Kidney (tissue), 22 donors: ENCODE measurements around the gene MYOM3. TPM values are rescaled to one million over a fixed set of nuclear protein-coding genes. Genes with fewer than 3 reads are reported as not detected.
A peak's percentile ranks its signal among the peaks of the same experiment; 100 is the strongest.

Source experiments
- DNase-seq, 5 donors: peaks; one replicate each; pipeline ENCODE4 v3.0.0-alpha.2; 2013 to 2020
- FAIRE-seq: peaks from 2 replicates; lab custom pipeline; 2012; peaks lifted over from hg19 to GRCh38; lab: Jason Lieb, UNC
- H3K27ac ChIP-seq, 2 donors: one replicate each; pipeline ENCODE4 v1.7.0; 2013; ENCODE audit warnings: low read depth in 2 of 2, low read length in 2 of 2, inconsistent platforms in 1 of 2
- H3K27me3 ChIP-seq: one replicate; pipeline ENCODE4 v1.7.1; 2013; ENCODE audit warnings: low read length, inconsistent platforms; ENCODE audit not compliant: control insufficient read depth, insufficient read depth
- H3K36me3 ChIP-seq, 3 donors: one replicate each; pipeline versions ENCODE4 v1.7.0 to v1.7.1; 2013; ENCODE audit warnings: low read length in 3 of 3, control low read depth in 1 of 3, inconsistent platforms in 1 of 3; ENCODE audit not compliant: insufficient read depth in 3 of 3, control insufficient read depth in 2 of 3
- H3K4me1 ChIP-seq, 3 donors: one replicate each; pipeline versions ENCODE4 v1.7.0 to v1.7.1; 2013; ENCODE audit warnings: low read length in 3 of 3, inconsistent platforms in 1 of 3, low read depth in 1 of 3; ENCODE audit not compliant: control insufficient read depth in 2 of 3, insufficient read depth in 2 of 3
- H3K4me3 ChIP-seq, 3 donors: one replicate each; pipeline versions ENCODE4 v1.7.0 to v1.8.1; 2013; ENCODE audit warnings: low read length in 3 of 3, control low read depth in 1 of 3, inconsistent platforms in 1 of 3
- H3K9ac ChIP-seq, 3 donors: one replicate each; pipeline versions ENCODE4 v1.7.0 to v1.7.1; 2013; ENCODE audit warnings: low read length in 3 of 3, control low read depth in 1 of 3, inconsistent platforms in 1 of 3
- H3K9me3 ChIP-seq, 3 donors: one replicate each; pipeline versions ENCODE4 v1.7.0 to v1.7.1; 2013; ENCODE audit warnings: low read length in 3 of 3, control low read depth in 1 of 3, inconsistent platforms in 1 of 3; ENCODE audit not compliant: control insufficient read depth in 2 of 3, insufficient read depth in 1 of 3
- intact Hi-C: fragments of 100-400 bp; cut with DNase I; formaldehyde crosslinking; loops from one replicate; pipeline ENCODE4 v1.11.1; 2022
- long read RNA-seq, 10 donors: library from polyadenylated mRNA in 1 of 10; unstranded in 1 of 10; transcript quantifications; one replicate each; pipeline ENCODE4 v2.0.0 and lab custom pipeline, GENCODE V29; 2021 to 2026
- polyA plus RNA-seq: library from polyadenylated mRNA; stranded (reverse); fragments of 350-450 nt; fragmentation: Illumina TruSeq; extraction: RNeasy Lipid Tissue Mini Kit (QIAGEN cat#74804); gene quantifications from one replicate; pipeline ENCODE4 v1.2.3, GENCODE V29; 2014; ENCODE audit warnings: low read depth, low replicate concordance; ENCODE audit not compliant: insufficient read depth
- total RNA-seq: library from RNA; stranded (reverse); fragmentation: NEBNext Ultra II Directional; extraction: Animal tissue kit (Norgen Biotek cat#: 25700); gene quantifications from one replicate; pipeline ENCODE4 v1.2.1, GENCODE V29; 2021
- TF ChIP-seq, protein P1 (sequence below): IDR thresholded peaks from 3 replicates; pipeline ENCODE4 v1.5.1; 2012; ENCODE audit warnings: mild to moderate bottlenecking, moderate library complexity, borderline replicate concordance; ENCODE audit not compliant: insufficient read depth; ENCODE audit errors: extremely low read depth
- donor health status: control.
- donor health status: control.
- donor health status: control.
- donor health status: control.
- donor health status: control.
- donor health status: DM: yes; HTN: yes; CAD: no.
- donor health status: Normal renal cell carcinoma (clear cell type).

The MYOM3 gene
- total RNA-seq (13.5 TPM), polyA plus RNA-seq (20.5 TPM)
- long read RNA-seq, donor 1: 0 reads
- long read RNA-seq, donor 2: 0 reads
- long read RNA-seq, donor 3, full-length matches to known transcripts: 1 of 1 reads
- long read RNA-seq, donor 3, partial matches to known transcripts: 0 of 1 reads
- long read RNA-seq, donor 3, other reads (novel, unspliced or antisense): 0 of 1 reads
- long read RNA-seq, donor 4: 0 reads
- long read RNA-seq, donor 5: 0 reads
- long read RNA-seq, donor 6: 0 reads
- long read RNA-seq, donor 7, partial matches to known transcripts: 16 of 17 reads
- long read RNA-seq, donor 7, other reads (novel, unspliced or antisense): 1 of 17 reads
- long read RNA-seq, donor 8: 0 reads
- long read RNA-seq, donor 9: 0 reads
- long read RNA-seq, donor 10: 0 reads

DNA sequence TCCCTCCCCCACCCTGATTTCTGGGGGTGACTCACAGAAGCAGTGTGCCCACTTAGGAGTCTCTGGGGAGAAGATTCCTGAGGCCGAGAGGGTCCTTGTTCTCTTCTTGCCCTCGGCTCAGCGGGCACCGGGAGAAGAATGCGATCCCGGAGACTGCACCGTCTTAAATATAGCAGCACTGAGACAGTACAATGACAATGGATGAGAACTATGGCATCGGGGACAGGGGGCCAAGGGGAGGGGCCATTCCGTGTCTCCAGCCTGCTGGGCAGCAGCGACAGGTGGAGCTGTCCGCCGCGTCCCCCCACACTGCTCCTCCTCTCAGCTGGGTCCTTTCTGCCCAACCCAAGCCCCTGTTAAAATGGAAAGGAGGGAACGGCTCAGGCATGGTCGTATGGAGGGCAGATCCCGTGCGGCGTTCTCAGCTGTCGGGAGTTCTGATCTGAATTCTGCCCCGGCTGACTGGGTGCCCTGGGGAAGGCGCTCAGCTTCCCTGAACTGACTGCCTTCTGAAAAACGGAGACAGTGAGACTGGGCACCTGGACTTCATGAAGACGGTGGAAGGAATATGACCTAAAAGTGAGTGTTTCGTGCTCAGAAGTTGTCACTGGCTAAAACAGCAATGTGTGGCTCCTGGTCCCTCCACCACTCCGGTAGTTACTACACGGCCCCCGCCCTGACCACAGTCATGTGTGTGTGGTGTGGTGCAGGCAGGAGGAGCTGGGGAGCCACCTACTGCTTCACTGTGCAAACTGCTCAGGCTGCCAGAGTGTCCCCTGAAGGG lies at the start of gene MYOM3:
Gene MYOM3, minus strand, starts transcription at position 140 of the 784 bp plus-strand sequence. CDS start 3,499 bp downstream, outside the sequence.
- Histone ChIP-seq H3K4me3 (peak within 1 kb of the TSS; percentile 50 to 70 (median 51)), H3K27me3 (no peaks in the 10 kb centered on the region), H3K9me3 (no peaks in the 10 kb centered on the region), H3K9ac (peak within 1 kb of the TSS in 1 of 3 donors; percentile 65), H3K36me3 (no peaks in the 10 kb centered on the region), H3K27ac (peak within 1 kb of the TSS in 1 of 2 donors; percentile 23), H3K4me1 (peaks cover 0 to 3% (median 0%) of the 10 kb centered on the region in 3 donors)
- TF ChIP-seq, protein P1, sequence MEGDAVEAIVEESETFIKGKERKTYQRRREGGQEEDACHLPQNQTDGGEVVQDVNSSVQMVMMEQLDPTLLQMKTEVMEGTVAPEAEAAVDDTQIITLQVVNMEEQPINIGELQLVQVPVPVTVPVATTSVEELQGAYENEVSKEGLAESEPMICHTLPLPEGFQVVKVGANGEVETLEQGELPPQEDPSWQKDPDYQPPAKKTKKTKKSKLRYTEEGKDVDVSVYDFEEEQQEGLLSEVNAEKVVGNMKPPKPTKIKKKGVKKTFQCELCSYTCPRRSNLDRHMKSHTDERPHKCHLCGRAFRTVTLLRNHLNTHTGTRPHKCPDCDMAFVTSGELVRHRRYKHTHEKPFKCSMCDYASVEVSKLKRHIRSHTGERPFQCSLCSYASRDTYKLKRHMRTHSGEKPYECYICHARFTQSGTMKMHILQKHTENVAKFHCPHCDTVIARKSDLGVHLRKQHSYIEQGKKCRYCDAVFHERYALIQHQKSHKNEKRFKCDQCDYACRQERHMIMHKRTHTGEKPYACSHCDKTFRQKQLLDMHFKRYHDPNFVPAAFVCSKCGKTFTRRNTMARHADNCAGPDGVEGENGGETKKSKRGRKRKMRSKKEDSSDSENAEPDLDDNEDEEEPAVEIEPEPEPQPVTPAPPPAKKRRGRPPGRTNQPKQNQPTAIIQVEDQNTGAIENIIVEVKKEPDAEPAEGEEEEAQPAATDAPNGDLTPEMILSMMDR: peak; percentile 65
- FAIRE-seq (no peak), DNase-seq (peak in 4 of 5 donors; percentile 81 to 85 (median 84))
- intact Hi-C loops: no loop called here

DNA sequence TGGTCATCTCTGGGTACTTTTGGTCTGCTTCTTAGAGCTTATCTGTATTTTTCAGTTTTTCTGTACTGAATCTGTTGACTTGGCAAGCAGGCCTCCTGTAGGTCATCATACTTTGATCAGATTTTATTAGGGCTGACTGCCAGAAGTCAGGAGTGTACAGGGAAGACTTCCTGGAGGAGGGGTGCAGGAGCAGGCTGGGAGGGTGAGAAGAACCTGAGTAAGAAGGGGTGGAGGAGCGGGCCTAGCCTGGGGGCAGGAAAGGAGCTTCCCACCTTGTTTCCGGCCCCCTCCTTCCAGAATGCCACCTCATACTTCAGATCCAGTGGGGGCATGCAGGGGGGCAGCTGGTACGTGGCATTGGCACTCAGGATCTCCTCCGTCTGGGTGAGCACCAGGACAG lies 49.3 kb upstream of the MYOM3 start:
- Histone ChIP-seq H3K4me1 (peaks cover 0 to 4% (median 0%) of the 10 kb centered on the region in 3 donors), H3K9me3 (no peaks in the 10 kb centered on the region), H3K27me3 (no peaks in the 10 kb centered on the region), H3K36me3 (peaks cover 0 to 5% (median 0%) of the 10 kb centered on the region in 3 donors), H3K9ac (no peak overlapping the region), H3K4me3 (no peak overlapping the region), H3K27ac (no peak overlapping the region)
- peak in 1 of 5 donors; percentile 35 for DNase-seq
- intact Hi-C loops: no loop called here
- no peak for FAIRE-seq
- TF ChIP-seq, protein P1: no peak

DNA sequence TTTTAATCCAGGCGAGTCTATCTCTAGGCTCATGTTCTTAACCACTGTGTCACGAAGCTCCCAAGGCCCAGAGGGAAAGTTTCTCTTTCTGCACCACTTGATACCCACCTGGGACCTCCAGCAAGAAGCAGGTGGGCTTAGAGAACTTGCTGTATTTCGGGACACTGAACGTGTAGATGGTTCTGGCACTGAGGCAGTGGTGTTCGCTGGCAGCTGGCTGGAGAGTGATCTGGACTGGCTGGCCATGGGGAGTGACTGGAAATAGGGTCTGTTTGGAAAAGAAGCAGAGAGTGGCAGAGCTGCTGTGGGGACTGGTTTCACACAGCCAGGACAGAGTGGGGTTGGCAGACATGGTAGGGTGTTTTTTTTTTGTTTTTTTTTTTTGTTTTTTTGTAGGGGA lies 47.4 kb upstream of the MYOM3 start:
- intact Hi-C loops: no loop called here
- Histone ChIP-seq H3K4me1 (peaks cover 0 to 3% (median 0%) of the 10 kb centered on the region in 3 donors), H3K36me3 (peaks cover 0 to 5% (median 0%) of the 10 kb centered on the region in 3 donors), H3K27me3 (no peaks in the 10 kb centered on the region), H3K4me3 (no peak overlapping the region), H3K9me3 (no peaks in the 10 kb centered on the region), H3K9ac (no peak overlapping the region), H3K27ac (no peak overlapping the region)
- FAIRE-seq (no peak), DNase-seq (peak in 1 of 5 donors; percentile 24)
- TF ChIP-seq, protein P1: no peak
